GM12892 (cell line): Measurements from ENCODE around the gene CERS6.

ENCODE experiments used
- POLR2A ChIP-seq: IDR thresholded peaks from 2 replicates; pipeline ENCODE4 v1.6.1; 2011; ENCODE audit warnings: low read depth, low read length, control low read depth
- POLR2AphosphoS5 ChIP-seq: IDR thresholded peaks from 2 replicates; pipeline ENCODE4 v1.6.1; 2011; ENCODE audit warnings: low read depth, low read length, control low read depth
- TAF1 ChIP-seq: IDR thresholded peaks from 2 replicates; pipeline ENCODE4 v1.6.1; 2011; ENCODE audit warnings: low read depth, mild to moderate bottlenecking, control low read depth, low read length, borderline replicate concordance

- no peak for TF ChIP-seq POLR2A
- no peak for TF ChIP-seq TAF1
- no peak for TF ChIP-seq POLR2AphosphoS5
These were observed 241.6 kb downstream of the CERS6 start for GRCh38 chr2:168697668-168698121.
